Activated CD8-positive, alpha-beta memory T cell treated with anti-CD3 and anti-CD28 coated beads for 36 hours (primary cell): ENCODE results near the gene PYURF. TPM values are rescaled to one million over a fixed set of nuclear protein-coding genes. Genes with fewer than 3 reads are reported as not detected.

ENCODE experiments used
- CTCF ChIA-PET: fragments of 350-600 bp; sonication (Branson Sonifier 250); formaldehyde crosslinking; loops from one replicate; lab custom pipeline; 2021; ENCODE audit warnings: antibody characterized with exemption; lab: Charles Lee
- POLR2A ChIA-PET: fragments of 350-600 bp; sonication (Branson Sonifier 250); formaldehyde crosslinking; loops from one replicate; lab custom pipeline; 2021; ENCODE audit warnings: antibody characterized with exemption; lab: Charles Lee
- total RNA-seq, 2 experiments: library from RNA; stranded (reverse); gene quantifications; one replicate each; pipeline ENCODE4 v1.2.3, GENCODE V29; 2021

The PYURF gene
- total RNA-seq, 2 experiments from 2014 or later = 61.9 to 68.6 TPM

- ChIA-PET POLR2A (no interaction called here), CTCF (interaction anchor here (0.7 to 1.0 kb wide), 3 partner anchors 10 to 423 kb away, joined by 3 read pairs; no protein-coding TSS in a partner anchor)
Measured at GRCh38 chr4:88517825-88518224, 5.8 kb downstream of the PYURF start.

GRCh38 chr4:88516746-88517145 lies 6.8 kb downstream of the PYURF start:
- POLR2A ChIA-PET = no interaction called here
- CTCF ChIA-PET = interaction anchor here (0.6 to 3.7 kb wide), 9 partner anchors 16 to 527 kb away, joined by 3 to 25 read pairs (median 4); partner anchors contain the start of gene HERC6

- ChIA-PET CTCF (interaction anchor here (0.6 to 3.7 kb wide), 18 partner anchors 8 to 541 kb away, joined by 3 to 25 read pairs (median 3); partner anchors contain the start of gene PPM1K), POLR2A (no interaction called here)
Measured at GRCh38 chr4:88514557-88515511, 8.7 kb downstream of the PYURF start.

- ChIA-PET POLR2A (no interaction called here), CTCF (no interaction called here)
Measured at GRCh38 chr4:88511236-88511635, 12.3 kb downstream of the PYURF start.

- ChIA-PET POLR2A (no interaction called here), CTCF (interaction anchor here (1.5 kb wide), 1 partner anchor 12 kb away, joined by 5 read pairs; no protein-coding TSS in a partner anchor)
Measured at GRCh38 chr4:88503344-88503743, 20.2 kb downstream of the PYURF start.

GRCh38 chr4:88497859-88498409 lies 25.6 kb downstream of the PYURF start:
- CTCF ChIA-PET = interaction anchor here (0.5 kb wide), 1 partner anchor 1582 kb away, joined by 3 read pairs; no protein-coding TSS in a partner anchor
- POLR2A ChIA-PET = no interaction called here

GRCh38 chr4:88489100-88489761 lies 34.3 kb downstream of the PYURF start:
- POLR2A ChIA-PET = no interaction called here
- CTCF ChIA-PET = no interaction called here

GRCh38 chr4:88481537-88481936 lies 42.0 kb downstream of the PYURF start:
- ChIA-PET CTCF (interaction anchor here (1.1 kb wide), 1 partner anchor 18 kb away, joined by 3 read pairs; no protein-coding TSS in a partner anchor), POLR2A (no interaction called here)

GRCh38 chr4:88478247-88478646 lies 45.3 kb downstream of the PYURF start:
- ChIA-PET POLR2A (no interaction called here), CTCF (no interaction called here)

- CTCF ChIA-PET = no interaction called here
Measured at GRCh38 chr4:88477229-88477860, 46.2 kb downstream of the PYURF start.

More at GRCh38 chr4:88477229-88477860, 46.2 kb downstream of the PYURF start:
- POLR2A ChIA-PET = no interaction called here

Other genes starting within 250 kb of the PYURF start
- gene PPM1K, start 239.2 kb downstream of the PYURF start, total RNA-seq = 10 to 100 TPM; 38.1 to 42.3 TPM
- 1 to 10 TPM; 1.1 to 1.8 TPM for gene HERC6, start 144.9 kb downstream of the PYURF start, total RNA-seq
- 1 to 10 TPM; 5.9 to 6.4 TPM for gene HERC5, start 66.7 kb downstream of the PYURF start, total RNA-seq
- gene HERC3, start 68.7 kb upstream of the PYURF start, total RNA-seq = 10 to 100 TPM; 27.9 to 28.0 TPM
- 1 to 10 TPM; 4.9 to 6.0 TPM for gene NAP1L5, start 174.1 kb upstream of the PYURF start, total RNA-seq